Activated CD4-positive, alpha-beta T cell treated with anti-CD3 and anti-CD28 coated beads for 36 hours (primary cell): ENCODE results near the gene APOL2. TPM values are rescaled to one million over a fixed set of nuclear protein-coding genes. Genes with fewer than 3 reads are reported as not detected.

ENCODE experiments used
- ATAC-seq: fragments of 200-7000 bp; cut with Tn5 transposase; one replicate; pipeline ENCODE4 v1.10.0; 2021; ENCODE audit warnings: mild to moderate bottlenecking, moderate library complexity
- CTCF ChIA-PET: fragments of 350-600 bp; sonication (Branson Sonifier 250); formaldehyde crosslinking; loops from one replicate; lab custom pipeline; 2021; ENCODE audit warnings: antibody characterized with exemption; lab: Charles Lee
- POLR2A ChIA-PET: fragments of 350-600 bp; sonication (Branson Sonifier 250); formaldehyde crosslinking; loops from one replicate; lab custom pipeline; 2021; ENCODE audit warnings: antibody characterized with exemption, inconsistent platforms; lab: Charles Lee
- DNase-seq: peaks from one replicate; pipeline ENCODE4 v3.0.0-alpha.2; 2020
- H3K27ac Mint-ChIP-seq: one replicate; pipeline ENCODE4 v1.8.0; 2021; ENCODE audit warnings: mixed read lengths
- H3K27me3 Mint-ChIP-seq: one replicate; pipeline ENCODE4 v1.8.0; 2021; ENCODE audit warnings: mixed read lengths
- H3K36me3 Mint-ChIP-seq: one replicate; pipeline ENCODE4 v1.8.0; 2021; ENCODE audit warnings: low read depth, mixed read lengths
- H3K4me1 Mint-ChIP-seq: one replicate; pipeline ENCODE4 v1.8.0; 2021; ENCODE audit warnings: mixed read lengths
- H3K4me3 Mint-ChIP-seq: one replicate; pipeline ENCODE4 v1.8.0; 2021; ENCODE audit warnings: mild to moderate bottlenecking, moderate library complexity, mixed read lengths
- H3K9me3 Mint-ChIP-seq: one replicate; pipeline ENCODE4 v1.8.0; 2021; ENCODE audit warnings: low read depth, mixed read lengths
- intact Hi-C, 2 experiments: fragments of 100-400 bp; cut with DNase I in 1 of 2; cut with micrococcal nuclease in 1 of 2; formaldehyde crosslinking; loops; one replicate each; pipeline versions ENCODE4 v1.14.2 to v1.15.1; 2022 to 2024; cut with DNase I, micrococcal nuclease
- total RNA-seq, 2 experiments: library from RNA; stranded (reverse); gene quantifications; one replicate each; pipeline ENCODE4 v1.2.3, GENCODE V29; 2021

Gene APOL2
- total RNA-seq, 2 experiments from 2014 or later = 64.5 TPM

- H3K27me3 Mint-ChIP-seq = no peaks in the 10 kb centered on the region
- H3K36me3 Mint-ChIP-seq = no peaks in the 10 kb centered on the region
- no peak for DNase-seq
- H3K4me1 Mint-ChIP-seq = no peaks in the 10 kb centered on the region
- H3K27ac Mint-ChIP-seq = no peak overlapping the region
- intact Hi-C loops = no loop called here
- H3K4me3 Mint-ChIP-seq = no peak overlapping the region
- ChIA-PET POLR2A (no interaction called here), CTCF (interaction anchor here (0.7 to 1.3 kb wide), 5 partner anchors 9 to 120 kb away, joined by 3 to 8 read pairs (median 3); no protein-coding TSS in a partner anchor)
- no peaks in the 10 kb centered on the region for H3K9me3 Mint-ChIP-seq
- no peak for ATAC-seq
Measured at GRCh38 chr22:36185828-36186624, 53.3 kb downstream of the APOL2 start.

- no peak overlapping the region for H3K27ac Mint-ChIP-seq
- no peaks in the 10 kb centered on the region for H3K9me3 Mint-ChIP-seq
- ChIA-PET POLR2A (no interaction called here), CTCF (no interaction called here)
- H3K27me3 Mint-ChIP-seq = no peaks in the 10 kb centered on the region
- H3K4me3 Mint-ChIP-seq = no peak overlapping the region
- DNase-seq = no peak
- intact Hi-C loops = loop anchor here in 1 of 2 experiments (5.0 kb wide), 1 partner anchor 117 kb away; no protein-coding TSS in a partner anchor
- no peak for ATAC-seq
- peaks cover 3% of the 10 kb centered on the region for H3K4me1 Mint-ChIP-seq
- H3K36me3 Mint-ChIP-seq = no peaks in the 10 kb centered on the region
Measured at GRCh38 chr22:36184433-36185025, 54.8 kb downstream of the APOL2 start.

- POLR2A ChIA-PET = interaction anchor here (0.6 kb wide), 1 partner anchor 31 kb away, joined by 3 read pairs; no protein-coding TSS in a partner anchor
- Mint-ChIP-seq H3K36me3 (no peaks in the 10 kb centered on the region), H3K4me1 (peaks cover 3% of the 10 kb centered on the region), H3K27me3 (no peaks in the 10 kb centered on the region), H3K27ac (no peak overlapping the region), H3K9me3 (no peaks in the 10 kb centered on the region), H3K4me3 (no peak overlapping the region)
- CTCF ChIA-PET = interaction anchor here (0.7 to 1.9 kb wide), 4 partner anchors 11 to 95 kb away, joined by 3 to 7 read pairs (median 4); no protein-coding TSS in a partner anchor
- intact Hi-C loops = loop anchor here in 1 of 2 experiments (5.0 kb wide), 1 partner anchor 116 kb away; no protein-coding TSS in a partner anchor
- ATAC-seq (no peak), DNase-seq (no peak)
Measured at GRCh38 chr22:36183446-36183845, 55.9 kb downstream of the APOL2 start.

DNA sequence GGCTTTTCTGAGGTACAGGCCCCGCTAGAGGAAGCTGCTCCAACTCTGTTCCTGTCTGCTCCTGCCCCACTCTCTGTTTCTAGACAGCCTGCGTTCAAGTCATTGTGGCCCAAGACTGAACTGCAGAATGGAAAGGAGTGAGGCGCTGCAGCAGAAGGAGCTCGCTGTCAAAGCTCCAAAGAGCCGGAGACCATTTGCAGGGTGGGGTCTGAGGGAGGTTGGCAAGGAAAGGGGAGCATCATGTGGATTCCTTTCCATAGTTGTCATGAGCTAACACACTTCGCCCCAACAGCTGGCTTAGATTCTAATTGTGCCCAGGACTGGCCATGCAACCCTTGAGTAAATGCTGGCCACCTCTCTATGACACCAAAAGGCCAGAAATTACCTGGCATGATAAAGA lies 56.5 kb downstream of the APOL2 start:
- H3K9me3 Mint-ChIP-seq = no peaks in the 10 kb centered on the region
- no peak overlapping the region for H3K27ac Mint-ChIP-seq
- H3K4me1 Mint-ChIP-seq = peaks cover 3% of the 10 kb centered on the region
- no peak overlapping the region for H3K4me3 Mint-ChIP-seq
- intact Hi-C loops = loop anchor here in 1 of 2 experiments (5.0 kb wide), 1 partner anchor 116 kb away; no protein-coding TSS in a partner anchor
- DNase-seq (no peak), ATAC-seq (no peak)
- no peaks in the 10 kb centered on the region for H3K27me3 Mint-ChIP-seq
- ChIA-PET CTCF (interaction anchor here (0.8 to 1.9 kb wide), 5 partner anchors 10 to 95 kb away, joined by 3 to 7 read pairs (median 4); no protein-coding TSS in a partner anchor), POLR2A (interaction anchor here (0.6 kb wide), 1 partner anchor 31 kb away, joined by 3 read pairs; no protein-coding TSS in a partner anchor)
- no peaks in the 10 kb centered on the region for H3K36me3 Mint-ChIP-seq

GRCh38 chr22:36182056-36182455 lies 57.3 kb downstream of the APOL2 start:
- Mint-ChIP-seq H3K36me3 (peaks cover 2% of the 10 kb centered on the region), H3K27me3 (no peaks in the 10 kb centered on the region), H3K27ac (no peak overlapping the region), H3K4me3 (no peak overlapping the region), H3K4me1 (peaks cover 8% of the 10 kb centered on the region), H3K9me3 (peaks cover 2% of the 10 kb centered on the region)
- intact Hi-C loops = loop anchor here in 1 of 2 experiments (5.0 kb wide), 1 partner anchor 115 kb away; no protein-coding TSS in a partner anchor
- no peak for ATAC-seq
- CTCF ChIA-PET = interaction anchor here (0.8 to 1.9 kb wide), 7 partner anchors 19 to 116 kb away, joined by 3 to 7 read pairs (median 4); no protein-coding TSS in a partner anchor
- DNase-seq = no peak
- POLR2A ChIA-PET = no interaction called here

GRCh38 chr22:36180928-36181327 lies 58.4 kb downstream of the APOL2 start:
- ChIA-PET POLR2A (no interaction called here), CTCF (interaction anchor here (0.5 to 3.4 kb wide), 8 partner anchors 17 to 116 kb away, joined by 3 to 30 read pairs (median 4); no protein-coding TSS in a partner anchor)
- DNase-seq (no peak), ATAC-seq (no peak)
- intact Hi-C loops = loop anchor here (1.0 to 5.0 kb wide), 3 partner anchors 36 to 115 kb away; no protein-coding TSS in a partner anchor
- peaks cover 10% of the 10 kb centered on the region for H3K4me1 Mint-ChIP-seq
- H3K4me3 Mint-ChIP-seq = no peak overlapping the region
- peaks cover 4% of the 10 kb centered on the region for H3K9me3 Mint-ChIP-seq
- H3K27ac Mint-ChIP-seq = no peak overlapping the region
- H3K27me3 Mint-ChIP-seq = no peaks in the 10 kb centered on the region
- H3K36me3 Mint-ChIP-seq = peaks cover 2% of the 10 kb centered on the region

DNA sequence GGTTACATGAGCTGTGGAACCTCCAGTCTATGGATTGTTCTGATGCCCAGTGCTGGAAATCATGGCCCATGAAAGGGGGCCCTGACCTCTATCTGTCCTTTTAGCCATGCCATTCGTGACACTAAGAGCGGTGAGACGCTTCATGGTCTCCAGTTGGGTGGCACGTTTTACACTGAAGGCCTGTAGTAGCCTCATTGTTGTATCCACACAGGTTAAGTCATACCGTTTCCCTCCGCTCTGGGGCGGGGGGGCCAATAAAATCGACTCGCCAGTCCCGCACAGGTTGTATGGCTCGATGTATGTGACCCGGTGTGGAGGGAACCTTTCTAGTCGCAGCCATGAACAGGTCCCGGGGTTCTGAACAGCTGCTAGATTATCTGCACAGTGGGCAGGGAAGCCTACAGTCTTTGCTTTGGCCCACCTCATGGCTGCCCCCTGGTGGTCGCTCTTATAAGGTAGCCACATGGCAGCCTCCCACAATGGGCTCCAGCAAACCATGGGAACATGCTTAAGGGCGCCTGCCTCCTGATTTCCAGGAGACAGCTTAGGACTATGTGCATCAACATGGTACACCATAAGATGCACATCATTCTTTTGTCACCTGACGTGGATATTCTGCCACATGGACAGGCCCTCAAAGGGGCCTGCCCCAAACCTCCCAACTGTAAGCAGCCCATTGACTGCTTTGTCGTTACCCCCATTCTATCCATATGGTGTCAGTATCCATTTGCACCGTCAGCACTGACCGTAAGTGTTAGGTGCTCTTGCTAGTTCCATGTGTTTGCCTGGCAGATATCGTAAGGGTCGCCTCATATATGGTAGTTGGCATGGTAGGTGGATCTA lies 59.1 kb downstream of the APOL2 start:
- ATAC-seq = peak; percentile 99
- POLR2A ChIA-PET = interaction anchor here (0.5 kb wide), 1 partner anchor 25 kb away, joined by 3 read pairs; no protein-coding TSS in a partner anchor

GRCh38 chr22:36177160-36177559 lies 62.2 kb downstream of the APOL2 start:
- Mint-ChIP-seq H3K4me3 (no peak overlapping the region), H3K9me3 (peaks cover 4% of the 10 kb centered on the region), H3K4me1 (peaks cover 10% of the 10 kb centered on the region), H3K36me3 (peaks cover 2% of the 10 kb centered on the region), H3K27ac (no peak overlapping the region), H3K27me3 (no peaks in the 10 kb centered on the region)
- intact Hi-C loops = no loop called here
- ATAC-seq (peak; percentile 18), DNase-seq (peak; percentile 18)
- ChIA-PET CTCF (interaction anchor here (0.7 to 2.5 kb wide), 11 partner anchors 8 to 294 kb away, joined by 3 to 16 read pairs (median 4); partner anchors contain the start of genes APOL2 and APOL3), POLR2A (interaction anchor here (0.6 kb wide), 1 partner anchor 392 kb away, joined by 3 read pairs; no protein-coding TSS in a partner anchor)

More for the DNA sequence above, 59.1 kb downstream of the APOL2 start:
- H3K27ac Mint-ChIP-seq = no peak overlapping the region
- DNase-seq = peak; percentile 92
- H3K27me3 Mint-ChIP-seq = no peaks in the 10 kb centered on the region
- intact Hi-C loops = loop anchor here (1.0 to 5.0 kb wide), 3 partner anchors 35 to 114 kb away; no protein-coding TSS in a partner anchor
- H3K9me3 Mint-ChIP-seq = peaks cover 4% of the 10 kb centered on the region
- CTCF ChIA-PET = interaction anchor here (0.5 to 3.4 kb wide), 18 partner anchors 9 to 795 kb away, joined by 3 to 30 read pairs (median 4); partner anchors contain the start of genes APOL3 and APOL6
- no peak overlapping the region for H3K4me3 Mint-ChIP-seq
- peaks cover 10% of the 10 kb centered on the region for H3K4me1 Mint-ChIP-seq
- peaks cover 2% of the 10 kb centered on the region for H3K36me3 Mint-ChIP-seq
